Measurements from ENCODE around the gene SCAPER.
"Not testable (repeated sequence)": the region's sequence is repeated elsewhere in the genome, so short reads cannot be mapped to it uniquely, and the experiment has no call there.

The SCAPER gene

DNA sequence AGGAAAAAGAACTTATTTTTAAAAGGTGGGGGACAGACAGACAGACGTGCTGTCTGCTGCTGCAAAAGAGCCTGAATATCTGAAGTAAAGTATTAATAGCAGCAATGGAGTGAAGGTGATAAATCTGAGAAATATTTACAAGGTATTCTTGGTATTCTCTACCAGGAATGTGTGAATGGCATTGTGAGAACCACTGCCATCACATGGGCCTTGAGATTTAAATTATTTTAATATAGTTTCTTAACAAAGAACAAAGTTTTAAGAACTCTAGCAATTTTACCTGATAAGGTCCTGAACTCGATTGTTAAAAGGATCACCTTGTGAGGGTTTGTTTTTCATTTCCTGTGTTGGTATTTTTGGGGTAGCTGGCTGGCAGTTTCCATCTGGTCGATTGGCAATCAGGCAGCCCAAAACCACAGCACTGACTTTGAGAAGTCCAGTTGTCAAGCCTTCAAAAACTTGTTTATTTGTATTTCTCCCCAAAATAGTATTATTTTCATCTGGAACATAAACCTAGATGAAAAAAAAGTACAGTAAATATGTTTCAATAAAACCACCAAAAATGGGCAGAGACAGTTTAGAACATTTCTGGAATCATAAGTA is 471.2 kb downstream of the SCAPER start:
- DNase-seq (ENCODE audit: extremely low spot score), result no peak
- TF ChIP-seq, protein P1, sequence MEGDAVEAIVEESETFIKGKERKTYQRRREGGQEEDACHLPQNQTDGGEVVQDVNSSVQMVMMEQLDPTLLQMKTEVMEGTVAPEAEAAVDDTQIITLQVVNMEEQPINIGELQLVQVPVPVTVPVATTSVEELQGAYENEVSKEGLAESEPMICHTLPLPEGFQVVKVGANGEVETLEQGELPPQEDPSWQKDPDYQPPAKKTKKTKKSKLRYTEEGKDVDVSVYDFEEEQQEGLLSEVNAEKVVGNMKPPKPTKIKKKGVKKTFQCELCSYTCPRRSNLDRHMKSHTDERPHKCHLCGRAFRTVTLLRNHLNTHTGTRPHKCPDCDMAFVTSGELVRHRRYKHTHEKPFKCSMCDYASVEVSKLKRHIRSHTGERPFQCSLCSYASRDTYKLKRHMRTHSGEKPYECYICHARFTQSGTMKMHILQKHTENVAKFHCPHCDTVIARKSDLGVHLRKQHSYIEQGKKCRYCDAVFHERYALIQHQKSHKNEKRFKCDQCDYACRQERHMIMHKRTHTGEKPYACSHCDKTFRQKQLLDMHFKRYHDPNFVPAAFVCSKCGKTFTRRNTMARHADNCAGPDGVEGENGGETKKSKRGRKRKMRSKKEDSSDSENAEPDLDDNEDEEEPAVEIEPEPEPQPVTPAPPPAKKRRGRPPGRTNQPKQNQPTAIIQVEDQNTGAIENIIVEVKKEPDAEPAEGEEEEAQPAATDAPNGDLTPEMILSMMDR (IDR thresholded peaks at IDR 0.05; ENCODE audit: control extremely low read depth, extremely low read depth, low read depth, missing control alignments), result no peak
- POLR2A ChIA-PET, result interaction anchor here (1.1 kb wide), 1 partner anchor 40 kb away, joined by 4 read pairs; no protein-coding TSS in a partner anchor
- CTCF ChIA-PET, result interaction anchor here (1.0 kb wide), 1 partner anchor 15 kb away, joined by 3 read pairs; no protein-coding TSS in a partner anchor

DNA sequence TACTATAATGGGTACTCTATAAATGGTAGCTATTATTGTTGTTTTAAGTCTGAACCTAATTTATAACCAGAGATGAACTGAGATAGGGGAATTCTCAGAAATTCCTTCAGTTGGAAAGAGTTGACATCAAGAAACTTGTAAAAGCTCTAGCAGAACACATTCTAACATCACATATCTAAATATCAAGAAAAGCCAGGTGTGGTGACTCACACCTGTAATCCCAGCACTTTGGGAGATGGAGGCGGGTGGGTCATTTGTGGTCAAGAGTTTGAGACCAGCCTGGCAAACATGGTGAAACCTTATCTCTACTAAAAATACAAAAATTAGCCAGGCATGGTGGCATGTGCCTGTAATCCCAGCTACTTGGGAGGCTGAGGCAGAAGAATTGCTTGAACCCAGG is 472.1 kb downstream of the SCAPER start:
- POLR2A ChIA-PET; DNase-seq (ENCODE audit: extremely low spot score): not testable (repeated sequence)
- CTCF ChIA-PET, result interaction anchor here (1.1 kb wide), 1 partner anchor 10 kb away, joined by 3 read pairs; no protein-coding TSS in a partner anchor

DNA sequence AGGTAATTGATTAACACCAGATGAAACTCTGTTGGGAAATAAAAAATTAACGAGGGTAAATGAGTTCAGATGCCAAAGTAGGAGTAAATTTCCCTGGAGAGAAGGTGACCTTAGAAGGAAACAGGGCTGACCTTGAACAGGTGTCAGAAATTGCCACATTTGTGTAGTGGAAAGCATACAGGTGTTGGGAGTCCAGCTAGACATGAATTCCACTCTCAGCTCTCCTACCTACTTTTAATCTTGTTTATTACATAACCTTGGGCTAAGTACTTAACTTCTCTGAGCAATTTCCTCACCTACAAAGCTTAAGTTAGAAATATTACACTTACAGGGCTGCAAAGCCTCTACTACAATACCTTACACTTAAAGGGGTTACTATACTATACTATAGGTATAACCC is 472.5 kb downstream of the SCAPER start:
- ChIA-PET POLR2A (no interaction called here), CTCF (interaction anchor here (1.1 kb wide), 1 partner anchor 11 kb away, joined by 3 read pairs; no protein-coding TSS in a partner anchor)
- DNase-seq (ENCODE audit: extremely low spot score), result no peak
- TF ChIP-seq, protein P1 (IDR thresholded peaks at IDR 0.05; ENCODE audit: control extremely low read depth, extremely low read depth, low read depth, missing control alignments), result no peak

GRCh38 chr15:76431971-76432370 is 473.2 kb downstream of the SCAPER start:
- TF ChIP-seq, protein P1 (IDR thresholded peaks at IDR 0.05; ENCODE audit: control extremely low read depth, extremely low read depth, low read depth, missing control alignments), result no peak
- ChIA-PET POLR2A (no interaction called here), CTCF (no interaction called here)
- DNase-seq (ENCODE audit: extremely low spot score), result no peak

- DNase-seq (ENCODE audit: extremely low spot score); POLR2A ChIA-PET; CTCF ChIA-PET: not testable (repeated sequence)
Measured at GRCh38 chr15:76430711-76431110, 474.4 kb downstream of the SCAPER start.

- TF ChIP-seq, protein P1 (IDR thresholded peaks at IDR 0.05; ENCODE audit: control extremely low read depth, extremely low read depth, low read depth, missing control alignments), result no peak
- ChIA-PET POLR2A (no interaction called here), CTCF (no interaction called here)
- no peak for DNase-seq (ENCODE audit: extremely low spot score)
Measured at GRCh38 chr15:76429661-76430060, 475.5 kb downstream of the SCAPER start.

DNA sequence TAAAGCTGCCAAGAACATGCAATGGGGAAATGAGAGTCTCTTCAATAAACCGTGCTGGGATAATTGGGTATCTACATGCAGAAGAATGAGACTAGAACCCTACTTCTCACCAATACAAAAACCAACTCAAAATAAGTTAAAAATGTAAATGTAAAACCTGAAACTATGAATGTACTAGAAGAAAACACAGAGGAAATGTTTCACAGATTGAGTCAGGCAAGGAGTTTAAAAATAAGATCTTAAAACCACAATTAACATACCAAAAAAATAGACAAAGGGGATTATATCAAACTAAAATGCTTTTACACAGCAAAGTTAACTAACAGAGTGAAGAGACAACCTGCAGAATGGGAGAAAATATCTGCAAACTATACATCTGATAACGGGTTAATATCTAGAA is 478.2 kb downstream of the SCAPER start:
- TF ChIP-seq, protein P1 (IDR thresholded peaks at IDR 0.05; ENCODE audit: control extremely low read depth, extremely low read depth, low read depth, missing control alignments), result no peak
- DNase-seq (ENCODE audit: extremely low spot score), result no peak
- ChIA-PET CTCF (no interaction called here), POLR2A (no interaction called here)
